Brain microvascular endothelial cell (primary cell): ENCODE data around the gene C21orf58.
"Not testable (repeated sequence)": the region's sequence is repeated elsewhere in the genome, so short reads cannot be mapped to it uniquely, and the experiment has no call there.

Experiments
- DNase-seq: peaks from one replicate; pipeline ENCODE4 v3.0.0-alpha.2; 2020
- H3K27ac ChIP-seq: fragments of 250-450 bp; sonication (Bioruptor Pico); 2 replicates; pipeline ENCODE4 v1.5.1; 2020; ENCODE audit warnings: mild to moderate bottlenecking, moderate library complexity
- H3K27me3 ChIP-seq: fragments of 250-450 bp; sonication (Bioruptor Pico); replicated peaks from 2 replicates; pipeline ENCODE4 v1.5.1; 2020; ENCODE audit warnings: mild to moderate bottlenecking
- H3K36me3 ChIP-seq: fragments of 250-450 bp; sonication (Bioruptor Pico); replicated peaks from 2 replicates; pipeline ENCODE4 v1.5.1; 2020; ENCODE audit warnings: mild to moderate bottlenecking
- H3K4me3 ChIP-seq: 2 replicates; pipeline ENCODE4 v1.5.1; 2011; ENCODE audit warnings: low read depth, mild to moderate bottlenecking, control low read depth, low read length, moderate library complexity
- CTCF ChIP-seq: IDR thresholded peaks from 2 replicates; pipeline ENCODE4 v1.5.1; 2011; ENCODE audit warnings: low read depth, mild to moderate bottlenecking, moderate library complexity, low read length, control low read depth, inconsistent platforms; ENCODE audit errors: missing control alignments
- in situ Hi-C: cut with HindIII; loops from 2 replicates; pipeline ENCODE4 v1.10.0; 2017; ENCODE audit warnings: low sequenced_read_pairs, low pct_ligation_motif_present

C21orf58 gene

DNA sequence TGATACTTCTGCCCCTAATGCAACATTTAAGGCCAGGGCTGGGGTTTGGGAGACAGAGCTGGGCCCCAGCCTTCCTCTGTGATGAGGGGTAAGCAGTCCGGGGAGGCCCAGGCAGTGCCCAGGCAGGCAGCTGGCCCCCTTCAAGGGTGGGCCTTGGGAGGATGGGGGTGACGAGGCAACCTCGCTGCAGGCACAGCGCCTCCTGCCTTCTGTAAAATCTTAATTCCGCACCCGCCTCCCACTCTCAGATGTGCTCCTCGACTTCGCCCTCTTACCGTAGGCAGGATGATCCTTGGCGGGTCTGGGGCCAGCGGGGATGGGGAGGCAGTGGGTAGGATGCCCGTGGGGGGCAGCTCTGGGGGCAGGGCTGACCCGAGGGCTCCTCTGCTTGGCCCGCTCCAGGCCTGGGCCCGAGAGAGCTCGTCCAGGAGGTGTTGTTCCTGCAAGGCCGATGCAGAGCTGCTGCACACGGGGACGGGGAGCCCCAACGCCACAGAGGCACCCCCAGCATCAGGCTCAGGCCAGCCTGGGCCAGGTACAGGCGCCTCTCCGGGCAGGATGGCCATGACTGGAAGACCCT is 9.1 kb downstream of the C21orf58 start:
- Histone ChIP-seq H3K27ac (no peak overlapping the region), H3K36me3 (no peaks in the 10 kb centered on the region), H3K27me3 (no peaks in the 10 kb centered on the region), H3K4me3 (no peak overlapping the region)
- DNase-seq, result no peak
- TF ChIP-seq CTCF, result peak; percentile 1
- in situ Hi-C loops, result no loop called here

DNA sequence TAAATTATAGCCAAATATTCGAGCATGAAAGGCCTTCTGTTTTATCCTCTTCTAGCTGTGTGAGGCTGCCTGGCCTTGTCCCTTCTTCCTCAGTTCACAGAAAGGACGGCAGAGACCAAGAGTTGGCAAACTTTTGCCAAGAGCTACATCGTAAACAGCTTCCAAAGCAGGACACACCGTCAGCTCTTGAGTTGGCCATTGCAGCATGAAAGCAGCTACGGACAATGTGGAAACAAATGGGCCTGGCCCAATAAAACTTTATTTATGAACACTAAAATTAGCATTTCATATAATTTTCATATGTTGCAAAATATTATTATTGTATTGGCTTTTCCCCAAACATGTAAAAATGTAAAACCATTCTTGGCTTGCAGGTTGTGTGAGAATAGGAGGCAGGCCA is 10.7 kb downstream of the C21orf58 start:
- in situ Hi-C loops, result no loop called here

GRCh38 chr21:46311568-46311967 is 12.1 kb downstream of the C21orf58 start:
- no peaks in the 10 kb centered on the region for H3K27me3 ChIP-seq
- H3K27ac ChIP-seq, result no peak overlapping the region
- H3K4me3 ChIP-seq, result no peak overlapping the region
- no peak for DNase-seq
- in situ Hi-C loops, result no loop called here
- H3K36me3 ChIP-seq, result peaks cover 2% of the 10 kb centered on the region
- TF ChIP-seq CTCF, result no peak

More for the DNA sequence above, 10.7 kb downstream of the C21orf58 start:
- no peak for TF ChIP-seq CTCF
- DNase-seq, result no peak
- Histone ChIP-seq H3K27ac (no peak overlapping the region), H3K27me3 (no peaks in the 10 kb centered on the region), H3K4me3 (no peak overlapping the region), H3K36me3 (peaks cover 2% of the 10 kb centered on the region)

DNA sequence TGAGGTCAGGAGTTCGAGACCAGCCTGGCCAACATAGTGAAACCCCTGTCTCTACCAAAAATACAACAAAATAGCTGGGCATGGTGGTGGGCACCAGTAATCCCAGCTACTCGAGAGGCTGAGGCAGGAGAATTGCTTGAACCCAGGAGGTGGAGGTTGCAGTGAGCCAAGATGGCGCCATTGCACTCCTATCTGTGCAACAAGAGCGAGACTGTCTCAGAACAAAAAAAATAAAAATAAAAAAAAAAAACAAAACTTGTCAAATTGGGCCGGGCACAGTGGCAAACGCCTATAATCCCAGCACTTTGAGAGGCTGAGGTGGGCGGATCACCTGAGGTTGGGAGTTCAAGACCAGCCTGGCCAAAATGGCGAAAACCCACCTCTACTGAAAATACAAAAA is 13.4 kb downstream of the C21orf58 start:
- in situ Hi-C loops, H3K36me3 ChIP-seq, H3K27me3 ChIP-seq, H3K27ac ChIP-seq, DNase-seq, H3K4me3 ChIP-seq: not testable (repeated sequence)

DNA sequence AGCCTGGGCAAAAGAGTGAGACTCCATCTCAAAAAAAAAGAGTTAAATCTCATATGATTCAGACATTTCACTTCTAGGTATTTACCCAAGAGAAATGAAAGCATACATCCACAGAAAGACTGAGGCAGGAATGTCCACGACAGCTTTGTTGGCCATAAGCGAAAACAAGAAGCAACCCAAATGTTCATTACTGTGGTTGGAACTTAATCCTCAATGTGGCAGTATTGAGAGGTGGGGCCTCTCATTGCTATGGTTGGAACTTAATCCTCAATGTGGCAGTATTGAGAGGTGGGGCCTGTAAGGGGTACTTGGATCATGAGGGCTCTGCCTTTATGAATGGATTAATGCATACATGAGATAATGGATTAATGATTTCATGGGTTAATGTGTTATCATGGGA is 15.2 kb downstream of the C21orf58 start:
- H3K27ac ChIP-seq, result no peak overlapping the region
- DNase-seq, result no peak
- H3K36me3 ChIP-seq, result peaks cover 8% of the 10 kb centered on the region
- TF ChIP-seq CTCF, result no peak
- H3K27me3 ChIP-seq, result no peaks in the 10 kb centered on the region
- no peak overlapping the region for H3K4me3 ChIP-seq
- in situ Hi-C loops, result no loop called here

DNA sequence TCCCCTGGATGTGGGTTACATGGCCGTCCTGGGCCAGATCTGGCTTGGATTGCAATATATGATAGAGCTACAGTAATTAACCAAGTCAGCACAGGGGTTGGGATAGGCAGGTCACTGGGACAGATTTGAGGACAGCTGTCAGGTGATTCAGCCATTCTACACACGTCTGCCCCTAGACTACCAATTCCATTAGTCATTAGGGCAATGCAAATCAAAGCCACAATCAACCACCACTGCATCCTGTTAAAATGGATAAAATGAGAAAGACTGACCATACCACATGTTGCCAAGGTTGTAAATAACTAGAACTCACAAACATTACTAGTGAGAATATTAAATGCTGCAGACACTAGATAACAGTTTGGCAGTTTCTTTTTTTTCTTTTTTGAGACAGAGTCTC is 16.0 kb downstream of the C21orf58 start:
- H3K36me3 ChIP-seq, result peaks cover 8% of the 10 kb centered on the region
- no peaks in the 10 kb centered on the region for H3K27me3 ChIP-seq
- no peak overlapping the region for H3K4me3 ChIP-seq
- no peak overlapping the region for H3K27ac ChIP-seq
- no peak for TF ChIP-seq CTCF
- DNase-seq, result peak; percentile 48
- in situ Hi-C loops, result no loop called here
